Liver (tissue), 9 donors: ENCODE data around the gene DDOST. TPM values are rescaled to one million over a fixed set of nuclear protein-coding genes. Genes with fewer than 3 reads are reported as not detected.
"Not testable (repeated sequence)": the region's sequence is repeated elsewhere in the genome, so short reads cannot be mapped to it uniquely, and the experiment has no call there.

Experiments used
- DNase-seq: peaks from one replicate; pipeline ENCODE4 v3.0.0-alpha.2; 2017; ENCODE audit warnings: low spot score
- H3K27ac ChIP-seq, 2 donors: one replicate each; pipeline ENCODE4 v1.7.0; 2013; ENCODE audit warnings: inconsistent platforms in 2 of 2, low read length in 2 of 2, control low read depth in 1 of 2, low read depth in 1 of 2, mild to moderate bottlenecking in 1 of 2
- H3K27me3 ChIP-seq, 4 donors: one replicate each; pipeline versions ENCODE4 v1.6.1 to v1.7.0; 2013; ENCODE audit warnings: low read length in 3 of 4, inconsistent platforms in 1 of 4, mild to moderate bottlenecking in 1 of 4, moderate library complexity in 1 of 4; ENCODE audit not compliant: control insufficient read depth in 4 of 4, insufficient read depth in 4 of 4
- H3K36me3 ChIP-seq, 4 donors: one replicate each; pipeline versions ENCODE4 v1.6.1 to v1.7.0; 2013; ENCODE audit warnings: low read length in 3 of 4, mild to moderate bottlenecking in 3 of 4, low read depth in 1 of 4, moderate library complexity in 1 of 4; ENCODE audit not compliant: control insufficient read depth in 4 of 4, insufficient read depth in 3 of 4
- H3K4me1 ChIP-seq, 4 donors: one replicate each; pipeline versions ENCODE4 v1.6.1 to v1.7.0; 2013; ENCODE audit warnings: low read length in 3 of 4, mild to moderate bottlenecking in 3 of 4, moderate library complexity in 1 of 4; ENCODE audit not compliant: control insufficient read depth in 4 of 4, insufficient read depth in 4 of 4
- H3K4me3 ChIP-seq, 3 donors: one replicate each; pipeline versions ENCODE4 v1.6.1 to v1.7.0; 2013; ENCODE audit warnings: low read length in 3 of 3, control low read depth in 1 of 3, low read depth in 1 of 3, mild to moderate bottlenecking in 1 of 3
- H3K9ac ChIP-seq, 2 donors: one replicate each; pipeline ENCODE4 v1.7.0; 2013; ENCODE audit warnings: low read length in 2 of 2, mild to moderate bottlenecking in 2 of 2, moderate library complexity in 2 of 2, control low read depth in 1 of 2, low read depth in 1 of 2
- H3K9me3 ChIP-seq, 4 donors: one replicate each; pipeline versions ENCODE4 v1.6.1 to v1.7.0; 2013; ENCODE audit warnings: low read length in 3 of 4; ENCODE audit not compliant: control insufficient read depth in 4 of 4
- ATF3 ChIP-seq: IDR thresholded peaks from 2 replicates; pipeline ENCODE4 v1.6.1; 2016; ENCODE audit warnings: antibody characterized with exemption
- CTCF ChIP-seq: fragments of 150-350 bp; IDR thresholded peaks from 2 replicates; pipeline ENCODE4 v1.5.1; 2017; ENCODE audit warnings: improper control_type of control experiment, low read depth, low read length; ENCODE audit not compliant: missing input control
- EGR1 ChIP-seq, 2 donors: IDR thresholded peaks; 2 replicates each; pipeline ENCODE4 v1.6.1; 2016 to 2018; ENCODE audit warnings: antibody characterized with exemption in 2 of 2, low read depth in 2 of 2
- FOXA1 ChIP-seq: IDR thresholded peaks from 2 replicates; pipeline ENCODE4 v1.6.1; 2016; ENCODE audit warnings: antibody characterized with exemption
- FOXA2 ChIP-seq: IDR thresholded peaks from 2 replicates; pipeline ENCODE4 v1.6.1; 2016; ENCODE audit warnings: antibody characterized with exemption
- GABPA ChIP-seq, 2 donors: IDR thresholded peaks in 1 of 2; conservative IDR thresholded peaks in 1 of 2; 2 replicates each; pipeline ENCODE4 v1.6.1; 2016; ENCODE audit warnings: antibody characterized with exemption in 2 of 2, mild to moderate bottlenecking in 1 of 2, moderate library complexity in 1 of 2
- HNF4A ChIP-seq, 2 donors: conservative IDR thresholded peaks; 2 replicates each; pipeline ENCODE4 v1.6.1; 2016; ENCODE audit warnings: antibody characterized with exemption in 2 of 2, mild to moderate bottlenecking in 2 of 2
- HNF4G ChIP-seq: IDR thresholded peaks from 2 replicates; pipeline ENCODE4 v1.6.1; 2016; ENCODE audit warnings: antibody characterized with exemption
- JUND ChIP-seq, 2 donors: IDR thresholded peaks; 2 replicates each; pipeline ENCODE4 v1.6.1; 2016; ENCODE audit warnings: antibody characterized with exemption in 2 of 2
- MAX ChIP-seq: IDR thresholded peaks from 2 replicates; pipeline ENCODE4 v1.6.1; 2016; ENCODE audit warnings: antibody characterized with exemption
- RAD21 ChIP-seq, 2 donors: IDR thresholded peaks; 2 replicates each; pipeline ENCODE4 v1.6.1; 2016; ENCODE audit warnings: antibody characterized with exemption in 2 of 2, mild to moderate bottlenecking in 2 of 2
- REST ChIP-seq: IDR thresholded peaks from 2 replicates; pipeline ENCODE4 v1.6.1; 2016; ENCODE audit warnings: antibody characterized with exemption, mild to moderate bottlenecking
- RXRA ChIP-seq, 2 donors: IDR thresholded peaks; 2 replicates each; pipeline ENCODE4 v1.6.1; 2017 to 2018; ENCODE audit warnings: antibody characterized with exemption in 2 of 2, mild to moderate bottlenecking in 1 of 2
- SP1 ChIP-seq: IDR thresholded peaks from 2 replicates; pipeline ENCODE4 v1.6.1; 2018; ENCODE audit warnings: antibody characterized with exemption, mild to moderate bottlenecking
- TAF1 ChIP-seq: conservative IDR thresholded peaks from 2 replicates; pipeline ENCODE4 v1.6.1; 2016; ENCODE audit warnings: antibody characterized with exemption, mild to moderate bottlenecking
- YY1 ChIP-seq: IDR thresholded peaks from 2 replicates; pipeline ENCODE4 v1.6.1; 2016; ENCODE audit warnings: antibody characterized with exemption, mild to moderate bottlenecking
- WGBS: extraction: QIAGEN DNeasy Blood & Tissue Kit; methylation state at CpG from one replicate; pipeline ENCODE4 v1.1.7; 2013; 5-methylcytosine and 5-hydroxymethylcytosine counted together
- polyA plus RNA-seq, 2 donors: library from polyadenylated mRNA; stranded (reverse) in 1 of 2; unstranded in 1 of 2; fragments of 200-250 nt in 1 of 2; fragments of >200 nt in 1 of 2; fragmentation: Nextera tagmentation in 1 of 2; extraction: Ambion mirVana in 1 of 2; gene quantifications; one replicate each; pipeline versions ENCODE4 v1.2.1 to v1.2.3, GENCODE V29; 2013 to 2015
- total RNA-seq, 2 donors: library from RNA; depleted of rRNA; stranded (reverse); fragments of >200 nt; gene quantifications; one replicate each; pipeline ENCODE4 v1.2.3, GENCODE V29; 2014
- donor health status: healthy.
- donor health status: healthy.
- donor health status: healthy.
- donor health status: healthy.
- donor health status: healthy.

The DDOST gene
- total and polyA plus RNA-seq, 4 donors, result 70.2 to 193 (median 164) TPM

GRCh38 chr1:20680269-20680668, 19.1 kb upstream of the DDOST start:
- Histone ChIP-seq H3K4me3 (no peak overlapping the region), H3K4me1 (peaks cover 0 to 7% (median 4%) of the 10 kb centered on the region in 4 donors), H3K27me3 (no peaks in the 10 kb centered on the region), H3K36me3 (no peaks in the 10 kb centered on the region), H3K27ac (no peak overlapping the region), H3K9me3 (no peaks in the 10 kb centered on the region), H3K9ac (peak overlapping the region in 1 of 2 donors; percentile 53)
- no peak for TF ChIP-seq GABPA (IDR thresholded peaks at IDR 0.05 in 1 of 2, conservative IDR thresholded peaks at IDR 0.05 in 1 of 2)
- TF ChIP-seq HNF4A (conservative IDR thresholded peaks at IDR 0.05), result peak; percentile 36 to 42
- 41% methylated on average over 5 of the region's 5 CpGs for WGBS
- DNase-seq, result no peak

- H3K36me3 ChIP-seq, result no peaks in the 10 kb centered on the region
- TF ChIP-seq HNF4G (no peak), MAX (no peak), RAD21 (IDR thresholded peaks at IDR 0.05) (no peak), CTCF (no peak), GABPA (IDR thresholded peaks at IDR 0.05 in 1 of 2, conservative IDR thresholded peaks at IDR 0.05 in 1 of 2) (no peak), YY1 (no peak), JUND (IDR thresholded peaks at IDR 0.05) (no peak), RXRA (IDR thresholded peaks at IDR 0.05) (no peak), FOXA2 (no peak), FOXA1 (no peak), ATF3 (no peak), TAF1 (no peak), HNF4A (conservative IDR thresholded peaks at IDR 0.05) (no peak), EGR1 (IDR thresholded peaks at IDR 0.05; ENCODE audit: low read depth in 2 of 2) (no peak), REST (no peak), SP1 (no peak)
- no peaks in the 10 kb centered on the region for H3K27me3 ChIP-seq
- H3K4me3 ChIP-seq, result no peak overlapping the region
- H3K27ac ChIP-seq, result no peak overlapping the region
- peaks cover 0 to 7% (median 4%) of the 10 kb centered on the region in 4 donors for H3K4me1 ChIP-seq
- 82% methylated on average over 6 of the region's 6 CpGs for WGBS
- no peaks in the 10 kb centered on the region for H3K9me3 ChIP-seq
- no peak for DNase-seq
- H3K9ac ChIP-seq, result no peak overlapping the region
Measured at GRCh38 chr1:20678599-20678998, 17.4 kb upstream of the DDOST start.

GRCh38 chr1:20673626-20674025, 12.5 kb upstream of the DDOST start:
- not testable (repeated sequence) for H3K4me1 ChIP-seq, H3K27me3 ChIP-seq, H3K36me3 ChIP-seq, H3K4me3 ChIP-seq, DNase-seq, H3K9ac ChIP-seq, H3K27ac ChIP-seq, H3K9me3 ChIP-seq
- WGBS, result 91% methylated on average over 11 of the region's 11 CpGs
